ENCODE measurements around the gene MACF1. TPM values are rescaled to one million over a fixed set of nuclear protein-coding genes. Genes with fewer than 3 reads are reported as not detected.

The MACF1 gene
- polyA plus RNA-seq, 1 donor: 99.5 TPM

- peaks cover 15% of the 10 kb centered on the region for H3K4me1 ChIP-seq (ENCODE audit: control insufficient read depth, insufficient read depth, low read length)
Observed at GRCh38 chr1:39181311-39181710, 23.2 kb upstream of the MACF1 start.

GRCh38 chr1:39182804-39183203, 21.7 kb upstream of the MACF1 start:
- Histone ChIP-seq H3K27ac (ENCODE audit: low read length) (no peak overlapping the region), H3K4me1 (ENCODE audit: control insufficient read depth, insufficient read depth, low read length) (peaks cover 15% of the 10 kb centered on the region)
- 100% methylated on average over 1 of the region's 2 CpGs for WGBS (ENCODE audit: insufficient coverage, low lambda C conversion rate)

More at GRCh38 chr1:39181311-39181710, 23.2 kb upstream of the MACF1 start:
- no peak overlapping the region for H3K4me3 ChIP-seq (ENCODE audit: low read length)
- no peak for DNase-seq
- no peaks in the 10 kb centered on the region for H3K9me3 ChIP-seq (ENCODE audit: control insufficient read depth, low read depth, low read length)
- no peaks in the 10 kb centered on the region for H3K27me3 ChIP-seq (ENCODE audit: control insufficient read depth, insufficient read depth, low read length)
- no peaks in the 10 kb centered on the region for H3K36me3 ChIP-seq (ENCODE audit: control insufficient read depth, insufficient read depth, low read length)
- no peak overlapping the region for H3K27ac ChIP-seq (ENCODE audit: low read length)
- whole genome bisulfite sequencing (ENCODE audit: insufficient coverage, low lambda C conversion rate): 50% methylated on average over 2 of the region's 3 CpGs

GRCh38 chr1:39183503-39184353, 20.8 kb upstream of the MACF1 start:
- H3K9me3 ChIP-seq (ENCODE audit: control insufficient read depth, low read depth, low read length): no peaks in the 10 kb centered on the region
- no CpG with 5 or more reads among the region's 4 CpGs for WGBS (ENCODE audit: insufficient coverage, low lambda C conversion rate)
- peak; percentile 83 to 91 for DNase-seq

More at GRCh38 chr1:39182804-39183203, 21.7 kb upstream of the MACF1 start:
- Histone ChIP-seq H3K27me3 (ENCODE audit: control insufficient read depth, insufficient read depth, low read length) (no peaks in the 10 kb centered on the region), H3K36me3 (ENCODE audit: control insufficient read depth, insufficient read depth, low read length) (no peaks in the 10 kb centered on the region), H3K9me3 (ENCODE audit: control insufficient read depth, low read depth, low read length) (no peaks in the 10 kb centered on the region), H3K4me3 (ENCODE audit: low read length) (no peak overlapping the region)
- DNase-seq: no peak

GRCh38 chr1:39184354-39184818, 20.1 kb upstream of the MACF1 start:
- DNase-seq: no peak
- H3K4me1 ChIP-seq (ENCODE audit: control insufficient read depth, insufficient read depth, low read length): peaks cover 8% of the 10 kb centered on the region

More at GRCh38 chr1:39183503-39184353, 20.8 kb upstream of the MACF1 start:
- H3K27me3 ChIP-seq (ENCODE audit: control insufficient read depth, insufficient read depth, low read length): no peaks in the 10 kb centered on the region
- H3K36me3 ChIP-seq (ENCODE audit: control insufficient read depth, insufficient read depth, low read length): no peaks in the 10 kb centered on the region
- no peak overlapping the region for H3K4me3 ChIP-seq (ENCODE audit: low read length)
- H3K4me1 ChIP-seq (ENCODE audit: control insufficient read depth, insufficient read depth, low read length): peaks cover 10% of the 10 kb centered on the region
- H3K27ac ChIP-seq (ENCODE audit: low read length): peak overlapping the region; percentile 53

GRCh38 chr1:39187275-39188046, 17.0 kb upstream of the MACF1 start:
- H3K27me3 ChIP-seq (ENCODE audit: control insufficient read depth, insufficient read depth, low read length): no peaks in the 10 kb centered on the region
- no peaks in the 10 kb centered on the region for H3K36me3 ChIP-seq (ENCODE audit: control insufficient read depth, insufficient read depth, low read length)
- H3K4me1 ChIP-seq (ENCODE audit: control insufficient read depth, insufficient read depth, low read length): peaks cover 8% of the 10 kb centered on the region
- DNase-seq: no peak
- no peaks in the 10 kb centered on the region for H3K9me3 ChIP-seq (ENCODE audit: control insufficient read depth, low read depth, low read length)
- WGBS (ENCODE audit: insufficient coverage, low lambda C conversion rate): 75% methylated on average over 2 of the region's 3 CpGs
- no peak overlapping the region for H3K4me3 ChIP-seq (ENCODE audit: low read length)
- H3K27ac ChIP-seq (ENCODE audit: low read length): no peak overlapping the region

More at GRCh38 chr1:39184354-39184818, 20.1 kb upstream of the MACF1 start:
- Histone ChIP-seq H3K4me3 (ENCODE audit: low read length) (no peak overlapping the region), H3K36me3 (ENCODE audit: control insufficient read depth, insufficient read depth, low read length) (no peaks in the 10 kb centered on the region), H3K27me3 (ENCODE audit: control insufficient read depth, insufficient read depth, low read length) (no peaks in the 10 kb centered on the region), H3K27ac (ENCODE audit: low read length) (peak overlapping the region; percentile 34), H3K9me3 (ENCODE audit: control insufficient read depth, low read depth, low read length) (no peaks in the 10 kb centered on the region)
- WGBS (ENCODE audit: insufficient coverage, low lambda C conversion rate): no CpG with 5 or more reads among the region's 3 CpGs

- DNase-seq: no peak
- Histone ChIP-seq H3K9me3 (ENCODE audit: control insufficient read depth, low read depth, low read length) (no peaks in the 10 kb centered on the region), H3K36me3 (ENCODE audit: control insufficient read depth, insufficient read depth, low read length) (no peaks in the 10 kb centered on the region), H3K27me3 (ENCODE audit: control insufficient read depth, insufficient read depth, low read length) (no peaks in the 10 kb centered on the region), H3K4me1 (ENCODE audit: control insufficient read depth, insufficient read depth, low read length) (no peaks in the 10 kb centered on the region), H3K27ac (ENCODE audit: low read length) (no peak overlapping the region), H3K4me3 (ENCODE audit: low read length) (no peak overlapping the region)
- no CpG with 5 or more reads among the region's 1 CpG for WGBS (ENCODE audit: insufficient coverage, low lambda C conversion rate)
Observed at GRCh38 chr1:39189592-39190041, 14.9 kb upstream of the MACF1 start.

- no peak for DNase-seq
- H3K4me1 ChIP-seq (ENCODE audit: control insufficient read depth, insufficient read depth, low read length): peaks cover 3% of the 10 kb centered on the region
- H3K4me3 ChIP-seq (ENCODE audit: low read length): no peak overlapping the region
- no peaks in the 10 kb centered on the region for H3K27me3 ChIP-seq (ENCODE audit: control insufficient read depth, insufficient read depth, low read length)
- no peak overlapping the region for H3K27ac ChIP-seq (ENCODE audit: low read length)
- H3K9me3 ChIP-seq (ENCODE audit: control insufficient read depth, low read depth, low read length): no peaks in the 10 kb centered on the region
- H3K36me3 ChIP-seq (ENCODE audit: control insufficient read depth, insufficient read depth, low read length): no peaks in the 10 kb centered on the region
- 100% methylated on average over 2 of the region's 3 CpGs for WGBS (ENCODE audit: insufficient coverage, low lambda C conversion rate)
Observed at GRCh38 chr1:39190096-39190495, 14.4 kb upstream of the MACF1 start.

GRCh38 chr1:39194398-39195051, 10.0 kb upstream of the MACF1 start:
- DNase-seq: no peak
- Histone ChIP-seq H3K4me1 (ENCODE audit: control insufficient read depth, insufficient read depth, low read length) (peaks cover 8% of the 10 kb centered on the region), H3K36me3 (ENCODE audit: control insufficient read depth, insufficient read depth, low read length) (no peaks in the 10 kb centered on the region), H3K27ac (ENCODE audit: low read length) (peak overlapping the region; percentile 8), H3K9me3 (ENCODE audit: control insufficient read depth, low read depth, low read length) (no peaks in the 10 kb centered on the region), H3K4me3 (ENCODE audit: low read length) (no peak overlapping the region), H3K27me3 (ENCODE audit: control insufficient read depth, insufficient read depth, low read length) (no peaks in the 10 kb centered on the region)
- no CpG with 5 or more reads among the region's 8 CpGs for WGBS (ENCODE audit: insufficient coverage, low lambda C conversion rate)

GRCh38 chr1:39195166-39196111, 9.1 kb upstream of the MACF1 start:
- Histone ChIP-seq H3K4me1 (ENCODE audit: control insufficient read depth, insufficient read depth, low read length) (peaks cover 8% of the 10 kb centered on the region), H3K36me3 (ENCODE audit: control insufficient read depth, insufficient read depth, low read length) (no peaks in the 10 kb centered on the region), H3K27ac (ENCODE audit: low read length) (peak overlapping the region; percentile 54), H3K4me3 (ENCODE audit: low read length) (no peak overlapping the region), H3K27me3 (ENCODE audit: control insufficient read depth, insufficient read depth, low read length) (no peaks in the 10 kb centered on the region), H3K9me3 (ENCODE audit: control insufficient read depth, low read depth, low read length) (no peaks in the 10 kb centered on the region)
- peak in 1 of 2 donors; percentile 27 for DNase-seq
- 23% methylated on average over 2 of the region's 5 CpGs for WGBS (ENCODE audit: insufficient coverage, low lambda C conversion rate)
